Adrenal gland (tissue), 12 donors: ENCODE data around the gene SNN. TPM values are rescaled to one million over a fixed set of nuclear protein-coding genes. Genes with fewer than 3 reads are reported as not detected.

ENCODE experiments used
- DNase-seq, 7 donors: peaks; one replicate each; pipeline ENCODE4 v3.0.0-alpha.2; 2019 to 2020
- H3K27ac ChIP-seq, 5 donors: fragments of 200-600 bp; sonication (generic) in 4 of 5; 1 replicate in 3 of 5; 2 replicates in 2 of 5; pipeline versions ENCODE4 v1.5.1 to v1.8.0; 2016 to 2020; ENCODE audit warnings: mild to moderate bottlenecking in 1 of 5
- H3K27me3 ChIP-seq: fragments of 200-600 bp; 2 replicates; pipeline ENCODE4 v1.8.0; 2021
- H3K36me3 ChIP-seq, 2 donors: fragments of 200-600 bp; replicated peaks in 1 of 2; 1 replicate in 1 of 2; 2 replicates in 1 of 2; pipeline versions ENCODE4 v1.5.1 to v1.8.0; 2018 to 2022
- H3K4me1 ChIP-seq, 2 donors: fragments of 200-600 bp; replicated peaks in 1 of 2; 1 replicate in 1 of 2; 2 replicates in 1 of 2; pipeline versions ENCODE4 v1.5.1 to v1.8.0; 2018 to 2021
- H3K4me3 ChIP-seq, 4 donors: fragments of 200-600 bp; sonication (generic) in 3 of 4; one replicate each; pipeline ENCODE4 v1.5.1; 2016 to 2018
- H3K9me3 ChIP-seq, 3 donors: fragments of 200-600 bp; sonication (generic) in 1 of 3; replicated peaks in 1 of 3; 1 replicate in 2 of 3; 2 replicates in 1 of 3; pipeline versions ENCODE4 v1.5.1 to v1.8.0; 2016 to 2021
- CTCF ChIP-seq, 6 experiments: fragments of 450-650 bp in 4 of 6; fragments of 200-600 bp in 2 of 6; sonication (generic) in 1 of 6; IDR thresholded peaks; 1 replicate in 5 of 6; 2 replicates in 1 of 6; pipeline versions ENCODE4 v1.5.1 to v1.8.0; 2016 to 2021; ENCODE audit warnings: antibody characterized with exemption in 6 of 6, mild to moderate bottlenecking in 2 of 6, moderate library complexity in 1 of 6
- POLR2A ChIP-seq, 2 donors: fragments of 450-650 bp; IDR thresholded peaks; one replicate each; pipeline ENCODE4 v1.6.1; 2017; ENCODE audit warnings: antibody characterized with exemption in 2 of 2, mild to moderate bottlenecking in 2 of 2, moderate library complexity in 1 of 2
- WGBS, 4 donors: extraction: QIAGEN DNeasy Blood & Tissue Kit in 2 of 4; methylation state at CpG; one replicate each; pipeline versions ENCODE4 v1.1.5 to v1.1.7; 2013 to 2017; 5-methylcytosine and 5-hydroxymethylcytosine counted together
- intact Hi-C, 2 donors: fragments of 100-400 bp; cut with DNase I; formaldehyde crosslinking; loops; one replicate each; pipeline versions ENCODE4 v1.14.1 to v1.15.0; 2022 to 2023
- polyA plus RNA-seq, 3 donors: library from polyadenylated mRNA; stranded (reverse); fragments of 200-250 nt in 2 of 3; fragments of 350-450 nt in 1 of 3; fragmentation: Illumina TruSeq in 1 of 3; extraction: RNeasy Lipid Tissue Mini Kit (QIAGEN cat#74804) in 1 of 3; gene quantifications; one replicate each; pipeline ENCODE4 v1.2.3, GENCODE V29; 2013 to 2014
- total RNA-seq, 9 donors: library from RNA; depleted of rRNA in 4 of 9; stranded (reverse); fragments of >200 nt in 4 of 9; fragments of 120-200 nt in 1 of 9; fragmentation: NEBNext Ultra II Directional in 1 of 9; extraction: Animal tissue kit (Norgen Biotek cat#: 25700) in 1 of 9; gene quantifications; one replicate each; pipeline versions ENCODE4 v1.1.0 to v1.2.4, GENCODE V29; 2013 to 2023
- donor health status: healthy with polysubstance abuse.
- donor health status: Bipolar disorder and iron deficiency.
- donor health status: DM: yes; HTN: yes; CAD: no.
- donor health status: DM: no; HTN: no; CAD: no.
- donor health status: DM: no; HTN: no; CAD: no.
- donor health status: DM: yes; HTN: yes; CAD: no.

SNN gene
- total and polyA plus RNA-seq, 12 donors, result 10.5 to 94.7 (median 39.3) TPM

- intact Hi-C loops, result no loop called here
- no peaks in the 10 kb centered on the region for H3K27me3 ChIP-seq
- H3K36me3 ChIP-seq, result no peaks in the 10 kb centered on the region
- H3K9me3 ChIP-seq, result no peaks in the 10 kb centered on the region
- TF ChIP-seq POLR2A (IDR thresholded peaks at IDR 0.05) (no peak), CTCF (IDR thresholded peaks at IDR 0.05) (no peak)
- H3K4me1 ChIP-seq, result peaks cover 34 to 44% of the 10 kb centered on the region in 2 donors
- WGBS, 4 donors, result 0 to 1% (median 0%) methylated on average over 8 to 81 of the region's 97 CpGs
- peak in 3 of 7 donors; percentile 22 to 54 (median 44) for DNase-seq
- H3K27ac ChIP-seq, result peak overlapping the region; percentile 60 to 89 (median 84)
- H3K4me3 ChIP-seq, result peak overlapping the region; percentile 22 to 95 (median 57)
Measured at GRCh38 chr16:11668623-11669379, 546 bp downstream of the SNN start.

- intact Hi-C loops, result no loop called here
- TF ChIP-seq CTCF (IDR thresholded peaks at IDR 0.05), result no peak
- TF ChIP-seq POLR2A (IDR thresholded peaks at IDR 0.05), result peak in 1 of 2 donors; percentile 64
- Histone ChIP-seq H3K4me1 (peaks cover 37 to 52% of the 10 kb centered on the region in 2 donors), H3K36me3 (no peaks in the 10 kb centered on the region), H3K27ac (peak overlapping the region; percentile 60 to 89 (median 84)), H3K4me3 (peak overlapping the region; percentile 22 to 95 (median 57)), H3K27me3 (no peaks in the 10 kb centered on the region), H3K9me3 (no peaks in the 10 kb centered on the region)
- 1 to 12% (median 5%) methylated on average over 8 to 22 of the region's 22 CpGs for WGBS, 4 donors
- peak; percentile 63 to 89 (median 84) for DNase-seq
Measured at GRCh38 chr16:11669380-11670146, 1.3 kb downstream of the SNN start.

- H3K4me1 ChIP-seq, result peaks cover 37 to 61% of the 10 kb centered on the region in 2 donors
- TF ChIP-seq CTCF (IDR thresholded peaks at IDR 0.05) (no peak), POLR2A (IDR thresholded peaks at IDR 0.05) (no peak)
- peak overlapping the region in 1 of 4 donors; percentile 95 for H3K4me3 ChIP-seq
- H3K9me3 ChIP-seq, result no peaks in the 10 kb centered on the region
- intact Hi-C loops, result no loop called here
- no peaks in the 10 kb centered on the region for H3K36me3 ChIP-seq
- DNase-seq, result peak in 3 of 7 donors; percentile 31 to 48 (median 32)
- 55 to 71% (median 67%) methylated on average over 13 to 27 of the region's 27 CpGs for WGBS, 4 donors
- peak overlapping the region in 4 of 5 donors; percentile 76 to 89 (median 84) for H3K27ac ChIP-seq
- H3K27me3 ChIP-seq, result no peaks in the 10 kb centered on the region
Measured at GRCh38 chr16:11670171-11671131, 2.2 kb downstream of the SNN start.
